ENCODE measurements around the gene NOL11.
A peak's percentile ranks its signal among the peaks of the same experiment; 100 is the strongest.
"Not testable (repeated sequence)": the region's sequence is repeated elsewhere in the genome, so short reads cannot be mapped to it uniquely, and the experiment has no call there.

The NOL11 gene

GRCh38 chr17:67717624-67718324, at the start of gene NOL11:
Gene NOL11 (plus strand): TSS chr17:67717936. CDS start chr17:67717948, 12 bp downstream.
- DNase-seq = peak; percentile 99 to 100

- no peak for DNase-seq
These were observed 46.2 kb upstream of the NOL11 start for GRCh38 chr17:67671493-67671892.

- no peak for DNase-seq
These were observed 45.0 kb upstream of the NOL11 start for GRCh38 chr17:67672592-67673335.

GRCh38 chr17:67675481-67675880, 42.3 kb upstream of the NOL11 start:
- peak in 1 of 2 experiments; percentile 7 for DNase-seq

GRCh38 chr17:67676305-67676704, 41.4 kb upstream of the NOL11 start:
- DNase-seq = no peak

GRCh38 chr17:67678414-67678813, 39.3 kb upstream of the NOL11 start:
- DNase-seq = no peak

GRCh38 chr17:67679225-67679624, 38.5 kb upstream of the NOL11 start:
- no peak for DNase-seq

GRCh38 chr17:67679721-67680120, 38.0 kb upstream of the NOL11 start:
- no peak for DNase-seq

- DNase-seq = no peak
These were observed 37.1 kb upstream of the NOL11 start for GRCh38 chr17:67680445-67681224.

GRCh38 chr17:67682196-67682595, 35.5 kb upstream of the NOL11 start:
- no peak for DNase-seq

GRCh38 chr17:67685351-67685750, 32.4 kb upstream of the NOL11 start:
- no peak for DNase-seq

- DNase-seq = no peak
These were observed 31.5 kb upstream of the NOL11 start for GRCh38 chr17:67686241-67686640.

GRCh38 chr17:67687511-67687910, 30.2 kb upstream of the NOL11 start:
- no peak for DNase-seq

- no peak for DNase-seq
These were observed 28.1 kb upstream of the NOL11 start for GRCh38 chr17:67689534-67690177.

- DNase-seq = no peak
These were observed 23.9 kb upstream of the NOL11 start for GRCh38 chr17:67693811-67694210.

- DNase-seq = no peak
These were observed 21.4 kb upstream of the NOL11 start for GRCh38 chr17:67696347-67696746.

- DNase-seq = no peak
These were observed 20.8 kb upstream of the NOL11 start for GRCh38 chr17:67696853-67697498.

GRCh38 chr17:67700037-67700724, 17.6 kb upstream of the NOL11 start:
- no peak for DNase-seq

- DNase-seq = no peak
These were observed 17.0 kb upstream of the NOL11 start for GRCh38 chr17:67700725-67701119.

- not testable (repeated sequence) for DNase-seq
These were observed 14.9 kb upstream of the NOL11 start for GRCh38 chr17:67702861-67703260.

GRCh38 chr17:67707442-67707841, 10.3 kb upstream of the NOL11 start:
- DNase-seq = no peak

- DNase-seq = no peak
These were observed 9.4 kb upstream of the NOL11 start for GRCh38 chr17:67708378-67708777.

All from activated T-cell treated with anti-CD3 and anti-CD28 coated beads, Interleukin-2, amount 50 U/mL, for 48 hours (primary cell).